NCI-H2196 treated with DMSO at 0.1 percent for 48 hours (cell line): ENCODE measurements around the gene KLHDC8B.

Experiments used
- DNase-seq: peaks from one replicate; lab custom pipeline; 2025; ENCODE audit not compliant: unreplicated experiment; lab: John Stamatoyannopoulos, UW

KLHDC8B gene

DNA sequence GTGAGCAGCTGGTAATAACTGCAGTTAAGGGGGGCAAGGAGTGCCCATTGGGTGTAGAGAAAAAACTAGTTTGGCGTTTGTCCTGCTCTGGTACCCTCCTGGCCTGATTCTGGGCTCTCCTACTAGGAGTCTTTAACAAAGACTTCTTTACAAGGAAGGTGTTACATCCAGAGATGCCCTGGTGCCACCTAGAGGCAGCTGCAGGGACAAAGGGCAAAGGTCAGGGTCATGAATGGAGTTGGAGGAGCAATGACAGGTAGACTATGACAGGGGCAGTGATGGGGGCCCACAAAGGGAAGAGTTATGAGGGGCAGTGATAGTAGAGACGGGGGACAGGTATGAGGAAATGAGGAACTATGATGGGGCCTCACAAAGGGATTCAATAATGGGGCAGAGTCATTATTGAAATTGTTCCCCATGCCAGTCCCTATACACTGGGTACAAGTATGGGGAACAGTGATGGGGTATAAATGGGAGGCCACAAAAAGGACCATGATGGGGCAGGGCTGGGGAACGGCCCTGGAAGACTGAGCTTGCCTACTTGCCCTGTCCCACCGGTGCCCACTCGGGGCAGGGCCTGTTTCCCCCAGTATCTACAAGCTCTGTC lies 13.2 kb upstream of the KLHDC8B start:
- no peak for DNase-seq

DNA sequence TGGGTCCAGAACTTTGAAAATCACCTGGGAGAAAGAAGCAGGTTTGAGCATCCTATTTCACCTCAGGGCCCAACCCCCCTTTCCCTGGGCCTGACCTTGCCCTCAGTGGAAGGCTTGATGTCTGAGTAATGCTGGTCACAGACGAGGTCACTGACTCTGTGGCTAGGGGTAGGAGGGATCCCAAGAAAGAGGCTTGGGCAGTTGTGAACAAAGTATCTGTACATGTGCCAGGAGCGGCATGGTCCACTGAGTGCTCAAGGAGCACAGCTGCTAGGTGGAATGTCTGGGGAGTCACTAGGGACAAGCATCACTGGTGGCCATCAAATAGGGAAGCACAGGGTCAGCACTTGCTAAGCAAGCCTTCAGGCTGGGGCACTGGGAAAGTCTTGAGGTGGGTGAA lies 12.6 kb upstream of the KLHDC8B start:
- no peak for DNase-seq

DNA sequence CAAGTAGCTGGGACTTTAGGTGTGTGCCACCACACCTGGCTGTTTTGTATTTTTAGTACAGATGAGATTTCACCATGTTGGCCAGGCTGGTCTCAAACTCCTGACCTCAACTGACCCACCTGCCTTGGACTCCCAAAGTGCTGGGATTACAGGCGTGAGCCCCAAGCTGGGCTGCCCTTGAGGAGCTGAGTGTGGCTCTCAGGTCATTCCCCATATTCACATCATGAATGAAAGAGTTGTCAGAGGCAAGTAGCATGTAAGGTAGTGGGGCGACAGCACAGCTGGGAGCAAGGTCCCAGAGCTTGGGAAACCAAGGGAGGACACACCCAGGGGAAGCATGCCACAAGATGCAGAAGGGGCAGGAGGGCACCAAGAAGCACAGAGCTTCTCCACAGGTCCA lies 10.2 kb upstream of the KLHDC8B start:
- DNase-seq = no peak

DNA sequence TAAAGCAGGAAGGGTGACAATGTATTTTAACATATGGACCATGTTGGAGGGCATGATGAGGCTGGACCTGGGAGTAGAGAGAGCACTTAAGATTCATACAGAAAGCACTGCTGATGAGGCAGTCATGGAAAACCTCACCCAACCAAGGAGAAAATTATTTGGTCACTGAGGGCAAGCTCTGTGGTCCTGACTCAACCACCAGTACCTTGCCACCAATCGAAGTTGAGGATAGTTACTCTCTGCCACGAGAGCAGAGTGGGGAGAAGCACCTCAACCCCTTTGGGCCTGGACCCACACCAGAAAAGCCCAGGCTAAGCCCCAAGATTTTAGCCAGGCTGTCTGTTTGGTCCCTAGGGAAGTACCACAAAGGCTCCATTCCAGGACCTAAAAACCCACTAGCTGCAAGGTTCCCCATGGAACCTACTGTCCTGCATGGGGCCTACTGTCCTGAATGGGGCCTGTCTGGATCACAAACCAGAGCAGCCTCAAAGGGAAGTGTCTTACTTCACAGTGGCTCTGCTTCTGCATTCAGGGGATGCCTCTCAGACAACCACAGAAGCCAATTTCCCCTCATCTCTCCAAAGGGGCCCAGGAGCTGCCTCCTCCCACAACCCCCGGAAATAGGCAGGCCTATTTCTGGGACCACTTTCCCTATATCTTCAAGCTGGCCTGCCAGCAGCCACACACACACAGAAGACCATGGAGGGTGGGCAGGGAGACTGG lies 9.4 kb upstream of the KLHDC8B start:
- no peak for DNase-seq

DNA sequence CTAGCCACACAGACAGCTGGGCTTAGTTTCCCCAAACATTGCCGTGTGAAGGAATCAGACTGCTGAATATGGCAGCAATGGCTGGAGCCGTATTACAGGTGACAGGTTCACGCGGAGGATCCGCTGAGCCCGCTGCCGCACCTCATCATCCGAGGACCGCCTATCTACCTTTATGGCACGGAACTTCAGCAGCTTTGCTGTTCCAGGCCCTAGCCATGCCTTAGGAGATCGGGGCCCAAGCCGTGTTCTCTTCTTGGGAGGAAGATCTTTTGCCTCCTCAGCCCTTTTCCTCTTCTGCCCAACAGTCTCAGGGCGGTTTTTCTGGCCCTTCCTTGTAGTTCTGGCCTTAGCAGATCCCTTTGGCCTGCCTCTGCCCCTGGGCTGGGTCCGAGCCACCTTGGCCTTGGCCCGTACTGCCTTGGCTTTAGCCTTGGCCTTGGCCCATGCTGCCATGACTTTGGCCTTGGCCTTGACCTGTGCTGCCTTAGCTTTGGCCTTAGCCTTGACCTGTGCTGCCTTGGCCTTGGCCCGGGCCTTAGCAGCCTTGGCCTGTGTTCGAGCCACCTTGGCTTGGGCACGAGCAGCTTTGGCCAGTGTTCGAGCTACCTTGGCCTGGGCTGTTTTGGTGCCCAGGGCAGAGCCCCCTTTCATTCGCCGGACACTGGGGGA lies 8.5 kb upstream of the KLHDC8B start:
- no peak for DNase-seq

DNA sequence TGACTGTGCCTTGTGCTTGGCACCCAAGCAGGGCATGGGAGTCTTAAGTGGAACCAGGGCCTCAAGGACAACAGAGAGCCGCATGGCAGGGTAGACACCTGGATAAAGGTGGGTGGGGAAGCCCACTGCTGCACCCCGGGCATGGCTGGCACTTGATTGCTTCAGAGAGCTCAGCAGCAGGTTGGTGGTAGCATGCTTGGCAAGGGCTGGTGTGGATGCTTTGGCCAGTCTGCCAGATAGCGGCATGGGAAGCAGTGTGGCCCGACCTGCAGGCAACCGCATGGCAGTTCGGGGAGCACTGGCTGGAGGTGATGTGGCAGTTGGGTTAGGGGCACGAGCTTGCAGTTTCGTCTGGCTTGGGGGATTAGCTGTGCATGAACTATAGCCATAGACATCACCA lies 7.8 kb upstream of the KLHDC8B start:
- no peak for DNase-seq

DNA sequence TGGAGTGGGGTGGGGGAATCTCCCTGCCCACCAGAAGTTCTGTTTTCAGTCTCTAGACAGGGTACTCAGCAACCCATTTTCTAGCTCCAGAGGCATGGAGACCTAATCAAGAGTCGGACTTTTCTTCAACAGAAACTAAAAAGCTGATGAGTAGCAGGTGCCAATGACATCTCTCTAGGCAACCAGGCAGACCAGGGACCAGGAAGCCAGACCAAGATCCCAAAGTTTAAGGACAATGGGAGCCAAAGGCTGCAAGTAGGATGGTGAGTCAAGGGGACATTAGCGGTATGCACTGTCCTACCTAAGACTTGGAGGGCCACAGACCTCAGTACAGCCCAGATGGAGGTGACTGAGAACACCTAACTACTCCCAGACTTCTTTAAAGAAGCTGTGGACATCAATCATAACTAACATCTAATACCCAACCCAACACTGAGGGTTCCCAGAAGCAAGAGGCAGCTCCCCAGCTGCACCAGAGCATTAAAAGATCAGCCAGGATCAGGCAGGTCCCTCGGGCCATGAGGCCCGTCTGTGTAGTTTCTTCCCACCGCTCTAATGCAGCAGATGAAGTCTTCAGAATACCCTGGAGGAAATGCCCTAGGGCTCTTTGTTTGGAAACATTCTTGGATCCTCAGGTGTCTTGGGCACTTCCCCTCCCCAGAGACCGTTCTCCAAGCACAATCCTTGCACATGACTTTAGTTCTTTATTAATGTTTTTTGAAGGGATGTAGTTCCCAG lies 6.2 kb upstream of the KLHDC8B start:
- DNase-seq = no peak

DNA sequence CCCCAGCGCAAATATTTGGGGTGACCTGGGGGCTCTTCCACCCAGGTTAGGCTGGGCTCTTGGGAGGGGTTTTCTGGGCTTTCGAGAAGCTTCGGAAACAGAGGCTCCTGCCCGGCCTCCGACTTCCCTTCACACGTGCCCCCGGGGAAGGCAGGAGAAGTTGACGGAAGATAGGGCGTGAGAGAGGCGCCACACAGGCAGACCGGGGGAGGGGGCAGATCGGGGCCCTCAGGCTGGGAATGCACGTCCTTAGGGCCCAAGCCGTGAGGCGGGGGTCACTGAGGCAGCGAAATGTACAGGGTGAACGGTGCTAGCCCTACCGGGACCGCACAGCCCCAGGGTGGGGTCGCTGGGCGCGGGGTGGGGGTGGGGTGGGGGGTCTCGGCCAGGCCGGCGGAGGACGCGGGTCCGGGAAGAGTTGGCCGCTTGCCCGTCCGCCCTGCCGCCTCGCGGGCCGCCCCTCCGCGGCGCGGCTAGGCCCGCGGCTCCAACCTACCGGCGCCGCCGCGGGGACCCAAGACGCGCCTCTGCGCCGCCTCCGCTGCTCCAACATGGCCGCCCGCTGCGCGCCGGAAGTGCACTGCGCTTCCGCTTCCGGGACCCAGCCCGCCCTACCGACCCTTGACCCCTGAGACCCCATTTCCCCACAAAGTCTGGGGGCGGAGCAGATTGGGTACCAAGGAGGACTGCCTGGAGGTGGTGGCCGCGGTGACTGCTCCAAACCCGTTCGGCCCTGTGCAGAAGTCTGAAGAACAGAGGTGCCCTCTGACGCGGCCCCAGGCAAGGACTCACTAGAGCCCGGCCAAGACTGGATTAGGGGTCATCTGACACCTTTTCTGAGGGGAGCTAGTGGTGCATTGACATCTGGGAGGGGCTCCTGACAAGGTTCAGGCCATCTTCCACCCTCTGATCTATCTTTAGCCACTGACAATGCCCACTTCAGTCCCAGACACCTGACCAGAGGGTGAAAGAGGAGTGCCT lies 5.3 kb upstream of the KLHDC8B start, which contains the start of gene CCDC71:
Gene CCDC71, minus strand, starts transcription at position 561 of the 981 bp plus-strand sequence. CDS start 2,123 bp downstream, outside the sequence.
- DNase-seq = no peak

DNA sequence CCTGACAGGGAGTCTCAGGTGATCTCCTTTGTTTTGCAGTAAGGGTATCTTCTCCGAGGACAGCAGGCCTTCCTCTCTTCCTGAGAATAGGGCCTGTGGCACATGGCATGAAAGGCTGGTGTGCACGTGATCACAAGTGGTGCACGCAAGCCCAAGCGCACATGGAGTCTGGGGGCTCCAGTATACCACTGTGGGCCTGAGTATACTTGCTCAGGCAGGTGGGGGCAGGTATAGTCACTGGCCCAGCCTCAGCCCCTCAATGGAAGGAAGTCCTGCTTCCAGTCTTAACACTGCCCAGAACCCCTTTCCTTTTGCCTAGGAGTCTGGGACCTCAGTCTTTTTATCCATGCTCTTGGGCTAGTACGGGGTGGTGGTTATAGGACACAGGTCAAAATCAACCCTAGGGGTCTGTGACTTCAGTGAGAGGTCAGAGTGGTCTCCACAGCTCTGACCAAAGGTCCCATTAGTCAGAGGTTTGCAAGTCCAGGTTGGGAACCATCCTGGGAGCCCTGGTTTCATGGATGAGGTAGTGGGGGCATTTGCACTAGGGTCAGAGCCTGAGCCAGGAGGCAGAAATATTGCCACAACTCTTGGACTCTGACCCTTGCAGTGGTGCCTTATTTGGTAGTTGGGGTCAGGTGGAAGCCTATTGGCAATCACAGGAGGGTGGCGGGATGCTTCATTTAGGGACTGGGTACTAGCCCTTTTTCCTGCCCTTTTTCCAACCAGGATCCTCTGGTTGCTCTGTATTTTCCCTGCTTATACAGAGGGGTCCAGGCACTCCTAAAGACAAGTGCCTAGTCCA lies 4.4 kb upstream of the KLHDC8B start:
- no peak for DNase-seq

DNA sequence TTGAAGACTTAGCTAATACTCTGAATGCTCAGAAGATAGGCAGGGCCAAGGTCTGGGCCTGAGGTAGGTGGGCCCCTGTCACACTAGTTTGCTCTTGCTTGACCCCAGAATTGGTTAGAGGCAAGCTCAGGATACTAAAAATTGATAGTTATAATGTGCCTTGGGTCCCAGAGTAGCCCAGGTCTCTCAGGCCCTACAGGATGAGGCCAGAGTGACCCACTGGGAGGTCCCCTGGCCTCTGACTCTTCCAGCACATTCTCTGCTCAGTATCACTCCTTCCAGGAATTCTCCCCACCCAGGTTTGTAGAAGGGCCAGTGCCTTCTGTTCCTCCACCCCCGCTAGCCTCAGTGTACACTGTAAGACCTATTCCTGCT lies 667 bp upstream of the KLHDC8B start:
- DNase-seq = no peak

DNA sequence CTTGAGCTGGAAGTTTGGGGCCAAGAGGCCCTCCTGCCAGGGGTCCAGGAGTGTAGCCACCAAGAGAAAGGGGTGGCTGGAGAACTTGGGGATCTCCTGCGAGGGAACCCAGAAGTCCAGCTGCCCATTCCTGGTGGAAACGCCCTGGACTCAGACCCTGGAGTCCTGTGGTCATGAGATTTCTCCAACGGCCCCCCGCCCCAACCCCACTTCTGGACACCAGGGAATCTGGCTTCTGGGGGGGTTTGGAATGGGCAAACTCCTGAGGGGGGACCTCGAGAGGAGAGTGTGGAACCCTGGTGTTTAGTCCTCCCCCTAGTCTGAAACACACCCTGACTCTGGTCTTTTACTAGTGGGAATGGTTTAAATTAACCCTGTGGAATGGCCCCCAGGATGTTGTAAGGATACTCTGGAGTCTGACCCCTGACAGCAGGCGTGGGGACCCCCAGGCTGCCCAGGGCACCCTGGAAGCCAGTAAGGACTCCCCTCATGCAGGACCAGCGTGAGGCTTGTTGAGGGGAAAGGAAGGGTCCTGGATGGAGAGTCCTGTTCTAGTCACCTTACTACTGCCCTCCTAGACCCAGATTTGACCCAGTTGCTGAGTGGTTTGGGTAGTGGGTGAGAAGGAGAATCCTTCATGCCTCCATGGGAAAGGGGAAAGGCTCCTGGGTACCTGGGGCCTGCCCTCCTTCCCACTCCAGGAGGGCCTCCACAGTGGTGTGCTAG lies 540 bp downstream of the KLHDC8B start:
- no peak for DNase-seq

DNA sequence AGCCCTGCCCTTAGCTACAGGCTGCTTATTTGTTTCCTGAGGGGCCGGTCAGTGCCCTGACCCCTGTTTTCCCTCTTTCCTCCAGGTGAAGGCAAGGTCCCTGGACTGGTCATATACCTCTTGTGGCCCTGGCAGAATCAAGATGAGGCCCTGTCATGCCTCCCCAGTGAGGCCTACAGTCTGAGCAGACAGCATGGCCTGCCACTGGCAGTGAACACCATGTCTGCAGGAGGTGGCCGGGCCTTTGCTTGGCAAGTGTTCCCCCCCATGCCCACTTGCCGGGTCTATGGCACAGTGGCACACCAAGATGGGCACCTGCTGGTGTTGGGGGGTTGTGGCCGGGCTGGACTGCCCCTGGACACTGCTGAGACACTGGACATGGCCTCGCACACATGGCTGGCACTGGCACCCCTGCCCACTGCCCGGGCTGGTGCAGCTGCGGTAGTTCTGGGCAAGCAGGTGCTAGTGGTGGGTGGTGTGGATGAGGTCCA lies 1.2 kb downstream of the KLHDC8B start:
- DNase-seq = no peak

DNA sequence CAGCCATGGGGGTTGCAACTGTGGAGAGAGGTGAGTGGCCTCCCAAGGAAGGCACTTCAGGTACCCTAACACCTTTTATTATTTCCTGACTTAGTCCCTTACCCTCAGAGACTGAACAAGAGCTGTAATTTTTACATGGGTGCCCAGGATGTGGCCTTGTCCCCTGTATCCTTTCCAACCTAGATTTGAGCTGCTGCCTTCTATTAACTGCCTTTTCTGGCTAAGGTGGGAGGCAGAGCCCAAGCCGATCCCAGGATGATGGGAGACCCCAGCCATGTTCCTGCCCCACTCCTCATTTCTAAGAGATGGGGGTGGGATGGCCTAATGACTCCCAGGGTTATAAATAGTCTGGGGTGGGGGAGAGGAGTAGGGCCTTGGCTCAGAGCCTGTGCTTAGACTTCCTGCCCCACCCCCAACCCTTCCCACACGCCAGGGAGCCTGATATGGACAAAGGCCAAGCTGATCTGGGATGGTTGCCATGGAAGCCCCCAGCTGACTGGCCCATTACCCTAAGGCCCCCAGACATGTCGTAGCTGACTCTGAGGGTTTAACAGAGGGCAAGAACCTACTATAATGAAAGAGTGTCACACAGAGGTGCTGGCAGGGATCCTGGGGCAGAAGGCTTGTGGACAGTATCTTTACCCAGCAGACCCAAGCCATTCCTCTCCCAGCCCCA lies 1.9 kb downstream of the KLHDC8B start:
- no peak for DNase-seq

DNA sequence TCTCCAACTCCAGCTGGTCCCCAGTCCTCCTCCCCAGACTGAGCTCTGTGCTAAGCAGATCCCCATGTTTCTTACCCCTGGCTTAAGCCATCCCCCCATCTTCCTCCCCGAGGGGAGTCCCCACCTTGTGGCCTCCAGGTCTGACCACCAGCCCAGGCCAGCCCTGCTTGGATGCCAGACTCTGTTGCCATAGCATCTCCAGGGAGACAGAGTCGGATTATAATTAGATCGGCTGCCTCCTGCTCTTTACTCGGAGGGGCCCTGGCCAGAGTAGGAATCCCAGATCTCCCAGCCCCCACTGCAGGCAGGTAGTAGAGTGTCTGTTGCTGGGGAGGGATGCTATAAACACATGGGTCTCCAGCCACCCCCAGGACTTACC lies 2.4 kb downstream of the KLHDC8B start:
- no peak for DNase-seq

DNA sequence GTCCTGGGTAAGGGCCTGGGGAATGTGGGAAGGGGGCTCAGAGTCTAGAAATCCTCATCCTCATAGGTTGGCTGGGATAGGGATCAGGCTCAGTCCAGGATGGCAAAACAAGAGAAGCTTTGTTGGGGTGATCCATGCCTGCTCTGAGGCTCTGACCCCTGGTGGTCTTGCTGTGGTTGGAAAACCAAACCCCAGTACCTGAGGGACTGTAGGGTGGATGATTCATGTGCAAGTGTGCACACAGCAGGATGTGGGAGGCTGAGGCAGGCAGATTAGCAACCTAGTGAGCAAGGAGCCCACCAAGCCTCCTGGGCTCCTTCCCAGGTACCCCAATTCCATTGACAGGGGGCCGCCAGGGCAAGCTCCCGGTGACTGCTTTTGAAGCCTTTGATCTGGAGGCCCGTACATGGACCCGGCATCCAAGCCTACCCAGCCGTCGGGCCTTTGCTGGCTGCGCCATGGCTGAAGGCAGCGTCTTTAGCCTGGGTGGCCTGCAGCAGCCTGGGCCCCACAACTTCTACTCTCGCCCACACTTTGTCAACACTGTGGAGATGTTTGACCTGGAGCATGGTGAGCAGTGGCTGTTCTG lies 3.1 kb downstream of the KLHDC8B start:
- no peak for DNase-seq

DNA sequence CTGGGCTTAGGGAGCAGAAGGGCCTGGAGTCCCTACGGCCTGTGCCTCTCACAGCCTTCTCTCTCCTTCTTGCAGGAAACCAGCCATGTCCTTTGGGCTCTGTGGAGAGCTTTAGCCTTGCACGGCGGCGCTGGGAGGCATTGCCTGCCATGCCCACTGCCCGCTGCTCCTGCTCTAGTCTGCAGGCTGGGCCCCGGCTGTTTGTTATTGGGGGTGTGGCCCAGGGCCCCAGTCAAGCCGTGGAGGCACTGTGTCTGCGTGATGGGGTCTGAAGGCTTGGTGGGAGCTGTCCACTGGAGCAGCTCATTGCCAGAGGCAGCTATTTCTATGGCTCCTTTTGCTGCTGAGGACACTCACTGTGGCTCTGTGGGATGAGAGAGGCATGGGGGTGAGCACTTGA lies 4.1 kb downstream of the KLHDC8B start:
- no peak for DNase-seq

DNA sequence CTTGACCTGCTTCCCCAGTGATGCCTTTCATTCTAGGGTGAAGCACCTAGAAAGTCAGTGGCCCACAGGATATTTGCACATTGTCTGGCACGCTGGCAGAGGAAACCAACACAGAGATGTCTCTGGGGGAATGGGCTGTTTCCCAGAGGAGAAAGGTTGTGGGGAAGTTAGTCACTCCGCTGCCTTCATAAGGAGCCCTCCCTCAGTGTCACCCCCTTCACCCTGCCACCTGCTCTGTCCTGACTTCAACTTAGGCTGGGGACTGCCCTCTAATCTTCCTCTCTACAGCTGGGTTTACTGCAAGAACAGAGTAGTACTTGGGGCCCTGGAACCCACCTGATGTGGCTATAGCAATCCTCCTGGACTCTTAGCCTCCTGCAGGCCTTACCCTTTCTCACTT lies 5.7 kb downstream of the KLHDC8B start:
- no peak for DNase-seq

DNA sequence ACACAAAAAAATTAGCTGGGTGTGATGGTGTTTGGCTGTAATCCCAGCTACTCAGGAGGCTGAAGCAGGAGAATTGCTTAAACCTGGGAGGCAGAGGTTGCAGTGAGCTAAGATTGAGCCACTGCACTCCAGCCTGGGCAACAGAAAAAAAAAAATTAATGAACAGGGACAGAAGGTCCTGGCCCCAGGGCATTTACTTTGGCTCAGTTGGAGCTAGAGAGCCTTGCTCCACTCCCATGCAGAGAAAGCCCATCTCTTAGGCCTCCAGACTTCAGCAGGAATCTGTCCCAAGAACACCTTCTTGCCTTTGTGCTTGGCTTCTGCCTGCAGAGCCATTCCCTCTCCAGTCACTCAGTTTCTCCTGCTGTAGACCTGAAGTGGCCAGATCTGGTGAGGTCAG lies 8.7 kb downstream of the KLHDC8B start:
- no peak for DNase-seq
